Measurements from ENCODE around the gene ATP6V0E2.
"Not testable (repeated sequence)": the region's sequence is repeated elsewhere in the genome, so short reads cannot be mapped to it uniquely, and the experiment has no call there.

The ATP6V0E2 gene

GRCh38 chr7:149878523-149878921, 4.8 kb downstream of the ATP6V0E2 start:
- no peak for DNase-seq (ENCODE audit: low read depth, low spot score)

- no peak for DNase-seq (ENCODE audit: low read depth, low spot score)
These were observed 5.5 kb downstream of the ATP6V0E2 start for GRCh38 chr7:149879271-149879743.

GRCh38 chr7:149879766-149880637, 6.2 kb downstream of the ATP6V0E2 start:
- no peak for DNase-seq (ENCODE audit: low read depth, low spot score)

GRCh38 chr7:149880638-149881311, 7.0 kb downstream of the ATP6V0E2 start:
- DNase-seq (ENCODE audit: low read depth, low spot score), result no peak

GRCh38 chr7:149881328-149882247, 7.8 kb downstream of the ATP6V0E2 start:
- DNase-seq (ENCODE audit: low read depth, low spot score), result no peak

GRCh38 chr7:149882248-149883047, 8.7 kb downstream of the ATP6V0E2 start:
- DNase-seq (ENCODE audit: low read depth, low spot score), result no peak

GRCh38 chr7:149883048-149883438, 9.3 kb downstream of the ATP6V0E2 start:
- DNase-seq (ENCODE audit: low read depth, low spot score), result no peak

- DNase-seq (ENCODE audit: low read depth, low spot score), result no peak
These were observed 9.7 kb downstream of the ATP6V0E2 start for GRCh38 chr7:149883452-149883861.

GRCh38 chr7:149884016-149884415, 10.2 kb downstream of the ATP6V0E2 start:
- DNase-seq (ENCODE audit: low read depth, low spot score), result no peak

GRCh38 chr7:149884541-149884940, 10.8 kb downstream of the ATP6V0E2 start:
- DNase-seq (ENCODE audit: low read depth, low spot score), result no peak

GRCh38 chr7:149885191-149886017, 11.6 kb downstream of the ATP6V0E2 start:
- peak; percentile 70 for DNase-seq (ENCODE audit: low read depth, low spot score)

GRCh38 chr7:149886018-149886415, 12.2 kb downstream of the ATP6V0E2 start:
- DNase-seq (ENCODE audit: low read depth, low spot score), result no peak

GRCh38 chr7:149887311-149887710, 13.5 kb downstream of the ATP6V0E2 start:
- DNase-seq (ENCODE audit: low read depth, low spot score), result no peak

- not testable (repeated sequence) for DNase-seq (ENCODE audit: low read depth, low spot score)
These were observed 16.9 kb downstream of the ATP6V0E2 start for GRCh38 chr7:149890715-149891114.

GRCh38 chr7:149894957-149895356, 21.2 kb downstream of the ATP6V0E2 start:
- not testable (repeated sequence) for DNase-seq (ENCODE audit: low read depth, low spot score)

- DNase-seq (ENCODE audit: low read depth, low spot score), result not testable (repeated sequence)
These were observed 34.1 kb downstream of the ATP6V0E2 start for GRCh38 chr7:149907776-149908376.

- DNase-seq (ENCODE audit: low read depth, low spot score), result not testable (repeated sequence)
These were observed 36.5 kb downstream of the ATP6V0E2 start for GRCh38 chr7:149910219-149910618.

- peak; percentile 18 for DNase-seq (ENCODE audit: low read depth, low spot score)
These were observed 38.4 kb downstream of the ATP6V0E2 start for GRCh38 chr7:149912126-149912525.

- DNase-seq (ENCODE audit: low read depth, low spot score), result not testable (repeated sequence)
These were observed 52.6 kb downstream of the ATP6V0E2 start for GRCh38 chr7:149926414-149926813.

Measured in smooth muscle cell of the brain vasculature (primary cell).